NCI-H1105 (cell line): ENCODE data around the gene CAMSAP1.

ENCODE experiments used
- DNase-seq: peaks from one replicate; lab custom pipeline; 2025; lab: John Stamatoyannopoulos, UW

Gene CAMSAP1

GRCh38 chr9:135792268-135793128 lies 114.8 kb downstream of the CAMSAP1 start:
- no peak for DNase-seq

GRCh38 chr9:135791431-135792267 lies 115.7 kb downstream of the CAMSAP1 start:
- no peak for DNase-seq

DNA sequence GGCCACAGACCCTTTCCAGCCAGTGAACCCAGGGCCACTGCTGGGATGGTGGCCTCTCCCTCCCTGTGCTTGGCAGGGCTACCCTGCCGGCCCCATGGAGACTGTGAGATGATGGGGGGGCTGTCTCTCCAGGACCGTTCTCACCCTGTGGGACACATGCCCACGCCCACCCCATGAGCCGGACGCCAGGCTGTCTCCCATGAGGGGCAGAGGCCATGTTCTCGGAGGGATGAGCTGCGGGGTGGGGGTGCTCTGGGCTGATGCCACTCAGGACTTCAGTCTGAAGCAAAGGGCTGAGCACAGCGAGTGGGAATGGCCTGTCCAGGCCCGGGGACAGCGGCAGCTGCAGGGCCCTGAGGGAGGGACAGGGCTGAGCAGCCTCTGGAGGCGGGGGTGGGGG lies 116.5 kb downstream of the CAMSAP1 start:
- no peak for DNase-seq

- DNase-seq, result no peak
Measured at GRCh38 chr9:135790356-135790755, 117.0 kb downstream of the CAMSAP1 start.

GRCh38 chr9:135789838-135790291 lies 117.5 kb downstream of the CAMSAP1 start:
- no peak for DNase-seq

DNA sequence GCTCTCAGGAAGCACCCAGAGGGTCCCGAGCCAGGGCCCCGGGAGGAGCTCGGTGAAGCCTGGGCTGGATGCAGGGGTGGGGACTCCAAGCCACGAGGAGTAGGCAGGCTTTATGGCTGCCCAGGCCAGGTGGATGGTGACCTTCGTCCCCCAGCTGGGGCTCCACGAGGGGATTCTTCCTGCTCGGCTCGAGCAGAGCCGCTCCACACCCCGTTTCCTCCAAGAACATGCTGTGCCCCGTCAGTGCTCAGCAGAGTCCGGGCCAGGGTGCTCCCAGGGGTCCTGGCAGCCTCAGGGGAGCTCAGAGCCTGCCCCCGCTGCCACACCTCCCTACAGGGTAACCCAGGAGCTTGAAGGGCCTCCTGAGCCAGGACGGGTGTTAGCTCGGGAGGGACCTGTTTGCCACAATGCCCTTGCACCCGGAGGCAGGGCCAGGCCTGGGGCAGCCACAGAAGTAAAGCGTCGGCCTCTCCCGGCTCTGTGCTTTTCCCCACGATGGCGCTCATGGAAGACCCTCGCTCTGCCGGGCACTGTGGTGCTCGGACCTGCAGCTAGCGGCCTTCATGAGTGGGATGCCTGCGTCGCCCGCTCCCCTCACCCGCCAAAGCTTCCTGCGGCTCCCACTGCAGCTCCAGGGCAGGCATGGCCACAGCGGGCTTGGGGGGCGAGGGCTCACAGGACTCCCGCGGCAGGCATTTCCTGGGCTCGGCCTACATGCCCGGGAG lies 118.6 kb downstream of the CAMSAP1 start:
- no peak for DNase-seq

DNA sequence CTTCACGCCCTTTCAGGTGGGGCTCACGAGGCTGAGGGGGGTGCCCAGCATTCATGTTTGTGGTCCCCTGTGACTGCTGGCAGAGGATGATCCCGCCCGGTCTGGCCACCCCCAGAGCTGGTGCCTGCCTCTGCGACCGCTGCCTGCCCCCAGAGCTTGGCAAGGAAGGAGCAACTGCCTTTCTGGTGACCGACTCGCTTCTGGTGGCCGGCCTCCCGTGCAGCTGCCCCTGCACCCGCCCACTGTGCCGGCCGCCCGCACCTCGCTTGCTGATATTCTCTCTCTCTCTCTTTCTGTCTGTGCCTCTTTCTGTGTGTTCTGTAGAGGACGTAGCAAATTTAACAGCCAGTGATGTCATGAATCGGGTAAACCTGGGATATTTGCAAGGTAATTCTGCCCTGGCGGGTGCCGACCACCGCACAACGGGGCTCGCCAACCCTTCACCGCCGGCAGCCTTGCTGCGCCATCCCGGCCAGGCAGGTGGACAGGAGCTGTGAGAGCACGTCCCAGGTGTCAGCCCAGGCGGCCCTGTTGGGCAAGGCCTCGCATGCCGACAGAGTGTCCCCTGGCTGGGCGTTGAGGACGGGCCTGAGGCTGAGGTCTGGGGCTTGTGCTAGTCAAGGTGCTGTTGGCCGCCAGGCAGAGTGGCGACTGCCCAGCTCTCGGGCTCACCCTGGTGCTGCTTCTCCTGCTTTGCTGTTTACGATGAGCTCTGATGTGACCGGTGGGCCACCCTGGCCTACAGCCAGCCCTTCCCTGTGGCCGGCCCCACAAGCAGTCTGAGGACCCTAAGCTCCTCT lies 119.4 kb downstream of the CAMSAP1 start:
- DNase-seq, result no peak

- no peak for DNase-seq
Measured at GRCh38 chr9:135787317-135787716, 120.0 kb downstream of the CAMSAP1 start.

DNA sequence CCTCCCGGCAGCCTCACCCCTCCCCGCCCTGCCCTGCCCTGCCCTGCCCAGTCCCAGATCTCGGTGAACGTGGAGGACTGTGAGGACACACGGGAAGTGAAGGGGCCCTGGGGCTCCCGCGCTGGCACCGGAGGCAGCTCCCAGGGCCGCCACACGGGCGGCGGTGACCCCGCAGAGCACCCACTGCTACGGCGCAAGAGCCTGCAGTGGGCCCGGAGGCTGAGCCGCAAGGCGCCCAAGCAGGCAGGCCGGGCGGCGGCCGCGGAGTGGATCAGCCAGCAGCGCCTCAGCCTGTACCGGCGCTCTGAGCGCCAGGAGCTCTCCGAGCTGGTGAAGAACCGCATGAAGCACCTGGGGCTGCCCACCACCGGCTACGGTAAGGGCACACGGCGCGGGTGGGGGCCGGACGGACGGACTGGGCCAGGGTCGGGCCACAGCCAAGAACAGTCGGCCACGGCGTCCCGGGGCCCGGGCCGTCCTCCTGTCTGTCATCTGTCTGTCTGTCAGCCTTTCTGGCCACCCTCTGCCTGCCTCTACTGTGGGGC lies 121.1 kb downstream of the CAMSAP1 start:
- no peak for DNase-seq

DNA sequence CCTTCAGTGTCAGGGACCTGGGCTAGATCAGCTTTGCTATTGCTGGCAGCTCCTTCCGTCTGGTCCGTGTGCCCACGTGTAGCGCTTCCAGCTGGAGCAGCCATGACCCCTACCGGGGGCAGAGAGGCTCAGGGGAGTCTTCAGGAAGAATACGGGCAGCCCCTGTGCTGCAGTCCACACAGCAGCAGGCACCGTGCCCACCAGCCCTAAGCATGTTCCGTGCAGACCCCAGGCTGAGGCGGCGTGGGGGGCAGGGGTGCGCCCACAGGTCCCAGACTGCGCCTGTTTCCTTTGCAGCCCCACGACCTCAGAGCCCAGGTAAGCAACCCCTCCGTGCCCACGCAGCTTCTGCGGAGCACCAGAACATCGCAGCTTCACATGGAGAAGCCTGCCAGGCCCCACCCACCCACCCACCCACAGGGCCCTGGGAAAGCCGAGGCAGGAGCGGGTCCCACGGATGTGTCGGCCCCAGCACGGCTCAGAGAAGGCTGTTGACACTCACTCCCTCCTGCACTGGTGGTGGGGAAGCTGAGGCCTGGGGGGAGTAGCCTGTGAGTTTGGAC lies 122.3 kb downstream of the CAMSAP1 start:
- no peak for DNase-seq

DNA sequence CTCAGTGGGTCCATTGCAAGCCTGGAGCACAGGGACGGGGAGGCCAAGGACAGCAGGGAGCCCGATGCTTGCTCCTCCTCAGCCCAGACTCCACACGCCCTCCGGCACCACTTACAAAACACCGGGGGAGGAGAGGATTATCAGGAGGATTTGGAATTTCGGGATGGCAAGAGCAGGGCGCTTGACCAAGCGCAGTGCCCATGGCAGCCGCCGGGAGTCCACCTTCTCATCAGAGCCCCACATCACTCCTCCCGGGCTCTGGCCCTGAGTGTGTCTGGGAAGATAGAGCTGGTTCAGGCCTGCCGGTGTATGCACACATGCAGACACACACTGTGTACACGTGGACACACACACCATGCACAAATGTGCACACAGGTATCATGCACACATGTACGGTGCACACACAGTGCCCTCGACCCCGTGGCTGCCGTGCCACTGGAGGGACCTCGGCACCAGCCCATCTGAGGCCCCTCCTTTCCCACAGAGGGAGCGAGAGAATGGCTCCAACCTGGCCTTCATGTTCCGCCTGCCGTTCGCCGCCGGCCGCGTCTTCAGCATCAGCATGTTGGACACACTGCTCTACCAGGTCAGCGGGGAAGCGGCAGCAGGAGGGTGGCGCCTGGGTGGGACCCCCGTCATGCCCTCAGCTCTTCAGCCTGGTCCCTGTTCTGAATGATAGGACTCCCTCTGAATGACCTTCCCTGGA lies 123.7 kb downstream of the CAMSAP1 start:
- no peak for DNase-seq

- DNase-seq, result no peak
Measured at GRCh38 chr9:135782946-135783345, 124.4 kb downstream of the CAMSAP1 start.

GRCh38 chr9:135780626-135781025 lies 126.7 kb downstream of the CAMSAP1 start:
- DNase-seq, result no peak

DNA sequence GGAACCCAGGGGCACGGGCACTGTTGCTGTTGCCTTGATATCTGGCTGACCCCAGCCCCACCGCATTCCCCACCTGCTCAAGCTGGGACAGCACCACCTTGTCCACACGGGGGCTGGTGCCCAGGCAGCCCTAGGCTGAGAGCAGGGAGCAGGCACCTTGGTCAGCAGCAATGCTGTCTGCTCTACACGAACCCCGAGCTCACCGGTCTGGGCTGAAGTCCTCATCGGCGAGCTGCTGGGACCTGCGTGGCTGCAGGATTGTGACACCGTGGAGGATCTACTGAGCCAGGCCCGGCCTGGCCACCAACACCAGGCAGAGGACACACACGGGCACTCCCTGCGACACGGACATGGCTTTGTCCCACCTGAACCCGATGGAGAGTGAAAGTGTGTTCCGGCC lies 127.3 kb downstream of the CAMSAP1 start:
- DNase-seq, result no peak

- no peak for DNase-seq
Measured at GRCh38 chr9:135779571-135779970, 127.8 kb downstream of the CAMSAP1 start.

GRCh38 chr9:135778421-135778820 lies 128.9 kb downstream of the CAMSAP1 start:
- no peak for DNase-seq

DNA sequence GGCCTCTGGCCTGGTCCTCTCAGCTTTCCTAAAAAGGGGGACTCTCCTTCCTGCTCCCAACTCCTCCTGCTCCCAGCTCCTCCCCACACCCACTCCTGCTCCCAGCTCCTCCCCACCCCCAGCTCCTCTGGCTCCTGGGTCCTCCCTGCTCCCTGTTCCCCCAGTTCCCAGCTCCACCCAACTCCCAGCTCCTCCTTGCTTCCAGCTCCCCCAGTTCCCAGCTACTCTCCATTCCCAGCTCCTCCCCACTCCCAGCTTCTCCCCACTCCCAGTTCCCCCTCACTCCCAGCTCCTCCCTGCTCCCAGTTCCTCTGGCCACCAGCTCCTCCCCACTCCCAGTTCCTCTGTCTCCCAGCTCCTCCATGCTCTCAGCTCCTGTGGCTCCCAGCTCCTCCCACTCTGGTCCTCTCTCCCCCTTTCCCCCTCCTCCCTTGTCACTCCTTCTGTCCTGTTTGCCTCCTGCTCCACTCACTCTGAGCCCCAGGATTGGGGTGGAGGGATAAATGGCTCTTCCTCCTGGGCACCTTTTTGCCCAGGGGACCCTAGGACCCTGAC lies 129.6 kb downstream of the CAMSAP1 start:
- no peak for DNase-seq

DNA sequence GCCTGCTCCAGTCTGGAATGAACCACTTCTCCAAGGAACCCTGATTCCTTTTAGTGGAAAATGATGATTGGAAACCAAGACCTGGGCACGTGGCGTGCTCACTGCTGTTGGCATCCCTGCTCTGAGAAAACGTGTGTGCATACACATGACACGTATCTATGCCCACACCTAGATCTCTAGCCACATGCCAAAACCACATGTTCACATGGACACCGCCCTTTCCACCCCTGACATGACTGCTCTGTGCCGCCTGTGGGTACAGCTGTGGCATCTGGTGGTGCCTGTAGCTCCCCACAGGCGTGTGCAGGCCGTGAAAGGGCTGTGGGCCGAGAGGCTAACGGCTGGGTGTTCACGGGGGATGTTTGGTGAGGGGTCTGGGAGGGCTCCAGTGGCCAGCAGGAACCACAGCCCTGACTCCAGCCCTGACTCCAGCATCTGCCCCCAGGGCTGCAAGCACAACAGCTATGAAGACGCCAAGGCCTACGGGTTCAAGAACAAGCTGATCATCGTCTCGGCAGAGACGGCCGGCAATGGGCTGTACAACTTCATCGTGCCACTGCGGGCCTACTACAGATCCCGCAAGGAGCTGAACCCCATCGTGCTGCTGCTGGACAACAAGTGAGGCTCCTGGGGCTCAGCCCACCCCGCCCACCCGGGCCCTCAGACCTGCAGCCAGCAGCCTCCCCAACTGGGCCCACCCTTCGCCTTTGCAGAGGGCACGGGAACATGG lies 130.3 kb downstream of the CAMSAP1 start:
- no peak for DNase-seq

- DNase-seq, result no peak
Measured at GRCh38 chr9:135775911-135776310, 131.4 kb downstream of the CAMSAP1 start.
